Measurements from ENCODE around the gene FARSB.
"Not testable (repeated sequence)": the region's sequence is repeated elsewhere in the genome, so short reads cannot be mapped to it uniquely, and the experiment has no call there.

DNA sequence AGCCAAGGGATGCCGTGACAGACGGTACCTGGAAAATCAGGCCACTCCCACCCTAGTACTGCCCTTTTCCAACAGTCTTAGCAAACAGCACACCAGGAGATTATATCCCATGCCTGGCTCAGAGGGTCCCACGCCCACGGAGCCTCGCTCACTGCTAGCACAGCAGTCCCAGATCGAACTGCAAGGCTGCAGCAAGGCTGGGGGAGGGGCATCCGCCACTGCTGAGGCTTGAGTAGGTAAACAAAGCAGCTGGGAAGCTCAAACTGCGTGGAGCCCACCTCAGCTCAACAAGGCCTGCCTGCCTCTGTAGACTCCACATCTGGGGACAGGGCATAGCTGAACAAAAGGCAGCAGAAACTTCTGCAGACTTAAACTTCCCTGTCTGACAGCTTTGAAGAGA lies 71.3 kb downstream of the FARSB start:
- not testable (repeated sequence) for TF ChIP-seq POLR2A (IDR thresholded peaks at IDR 0.05)
- TF ChIP-seq, protein P1, sequence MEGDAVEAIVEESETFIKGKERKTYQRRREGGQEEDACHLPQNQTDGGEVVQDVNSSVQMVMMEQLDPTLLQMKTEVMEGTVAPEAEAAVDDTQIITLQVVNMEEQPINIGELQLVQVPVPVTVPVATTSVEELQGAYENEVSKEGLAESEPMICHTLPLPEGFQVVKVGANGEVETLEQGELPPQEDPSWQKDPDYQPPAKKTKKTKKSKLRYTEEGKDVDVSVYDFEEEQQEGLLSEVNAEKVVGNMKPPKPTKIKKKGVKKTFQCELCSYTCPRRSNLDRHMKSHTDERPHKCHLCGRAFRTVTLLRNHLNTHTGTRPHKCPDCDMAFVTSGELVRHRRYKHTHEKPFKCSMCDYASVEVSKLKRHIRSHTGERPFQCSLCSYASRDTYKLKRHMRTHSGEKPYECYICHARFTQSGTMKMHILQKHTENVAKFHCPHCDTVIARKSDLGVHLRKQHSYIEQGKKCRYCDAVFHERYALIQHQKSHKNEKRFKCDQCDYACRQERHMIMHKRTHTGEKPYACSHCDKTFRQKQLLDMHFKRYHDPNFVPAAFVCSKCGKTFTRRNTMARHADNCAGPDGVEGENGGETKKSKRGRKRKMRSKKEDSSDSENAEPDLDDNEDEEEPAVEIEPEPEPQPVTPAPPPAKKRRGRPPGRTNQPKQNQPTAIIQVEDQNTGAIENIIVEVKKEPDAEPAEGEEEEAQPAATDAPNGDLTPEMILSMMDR (IDR thresholded peaks at IDR 0.05) = not testable (repeated sequence)
